ENCODE data around the gene SHB. TPM values are rescaled to one million over a fixed set of nuclear protein-coding genes. Genes with fewer than 3 reads are reported as not detected.

SHB gene
- total and polyA plus RNA-seq, 2 of the 13 experiments (the other 11 are each of a cell fraction or from before 2014, with no cell fraction given), result 19.4 to 20.7 TPM

GRCh38 chr9:38015266-38015665, 53.8 kb downstream of the SHB start:
- Histone ChIP-seq H2AFZ (ENCODE audit: low read length) (no peak overlapping the region), H3K79me2 (ENCODE audit: insufficient read depth, low read length) (peaks cover 71% of the 10 kb centered on the region), H3K4me3 (replicated peaks in 1 of 3; ENCODE audit: insufficient read depth in 1 of 3, low read depth in 2 of 3, low read length in 3 of 3) (no peak overlapping the region), H3K4me1 (ENCODE audit: insufficient read depth, low read length) (peaks cover 68% of the 10 kb centered on the region), H3K9me3 (ENCODE audit: low read length) (no peaks in the 10 kb centered on the region), H3K4me2 (ENCODE audit: low read depth, low read length) (no peak overlapping the region), H3K9ac (ENCODE audit: insufficient read depth, low read depth, low read length) (no peak overlapping the region), H3K36me3 (replicated peaks in 1 of 2; ENCODE audit: control insufficient read depth in 1 of 2, insufficient read depth in 2 of 2, low read length in 2 of 2) (peaks cover 32 to 68% of the 10 kb centered on the region in 2 experiments), H3K27ac (ENCODE audit: extremely low read length, insufficient read depth, low read length) (no peak overlapping the region), H3K27me3 (ENCODE audit: control insufficient read depth in 1 of 2, insufficient read depth in 2 of 2, low read length in 2 of 2) (no peaks in the 10 kb centered on the region), H4K20me1 (ENCODE audit: insufficient read depth, low read length) (peaks cover 13% of the 10 kb centered on the region; the same call in 1 of the 2 replicates)
- in situ Hi-C loops (cut with HindIII; ENCODE audit: extremely low pct_ligation_motif_present, low pct_unique_long_range_greater_than_20kb) (no loop called here), intact Hi-C loops (cut with micrococcal nuclease; ENCODE audit: unreplicated experiment) (no loop called here)
- no peak for DNase-seq (ENCODE audit: low spot score)
- CTCF ChIA-PET (ENCODE audit: low intra/inter-chr PET ratio, low total read pairs), result no interaction called here
- ATAC-seq, result no peak
- POLR2A ChIA-PET, result no interaction called here
- BruUV-seq (replicated peaks), result TSS peak; percentile 36
- WGBS (ENCODE audit: low lambda C conversion rate), result 73% methylated on average over 4 of the region's 4 CpGs
- TF ChIP-seq STAT5B (CRISPR knock-in tag; IDR thresholded peaks at IDR 0.05) (no peak), ATRX (CRISPR knock-in tag; IDR thresholded peaks at IDR 0.05; ENCODE audit: borderline replicate concordance) (no peak), RFX1 (IDR thresholded peaks at IDR 0.05) (no peak), SATB2 (CRISPR knock-in tag; IDR thresholded peaks at IDR 0.05) (no peak), NCOA1 (CRISPR knock-in tag; IDR thresholded peaks at IDR 0.05) (no peak)
- TF ChIP-seq, protein P1, sequence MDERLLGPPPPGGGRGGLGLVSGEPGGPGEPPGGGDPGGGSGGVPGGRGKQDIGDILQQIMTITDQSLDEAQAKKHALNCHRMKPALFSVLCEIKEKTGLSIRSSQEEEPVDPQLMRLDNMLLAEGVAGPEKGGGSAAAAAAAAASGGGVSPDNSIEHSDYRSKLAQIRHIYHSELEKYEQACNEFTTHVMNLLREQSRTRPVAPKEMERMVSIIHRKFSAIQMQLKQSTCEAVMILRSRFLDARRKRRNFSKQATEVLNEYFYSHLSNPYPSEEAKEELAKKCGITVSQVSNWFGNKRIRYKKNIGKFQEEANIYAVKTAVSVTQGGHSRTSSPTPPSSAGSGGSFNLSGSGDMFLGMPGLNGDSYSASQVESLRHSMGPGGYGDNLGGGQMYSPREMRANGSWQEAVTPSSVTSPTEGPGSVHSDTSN (CRISPR knock-in tag; IDR thresholded peaks at IDR 0.05), result no peak
- no peak for FAIRE-seq

DNA sequence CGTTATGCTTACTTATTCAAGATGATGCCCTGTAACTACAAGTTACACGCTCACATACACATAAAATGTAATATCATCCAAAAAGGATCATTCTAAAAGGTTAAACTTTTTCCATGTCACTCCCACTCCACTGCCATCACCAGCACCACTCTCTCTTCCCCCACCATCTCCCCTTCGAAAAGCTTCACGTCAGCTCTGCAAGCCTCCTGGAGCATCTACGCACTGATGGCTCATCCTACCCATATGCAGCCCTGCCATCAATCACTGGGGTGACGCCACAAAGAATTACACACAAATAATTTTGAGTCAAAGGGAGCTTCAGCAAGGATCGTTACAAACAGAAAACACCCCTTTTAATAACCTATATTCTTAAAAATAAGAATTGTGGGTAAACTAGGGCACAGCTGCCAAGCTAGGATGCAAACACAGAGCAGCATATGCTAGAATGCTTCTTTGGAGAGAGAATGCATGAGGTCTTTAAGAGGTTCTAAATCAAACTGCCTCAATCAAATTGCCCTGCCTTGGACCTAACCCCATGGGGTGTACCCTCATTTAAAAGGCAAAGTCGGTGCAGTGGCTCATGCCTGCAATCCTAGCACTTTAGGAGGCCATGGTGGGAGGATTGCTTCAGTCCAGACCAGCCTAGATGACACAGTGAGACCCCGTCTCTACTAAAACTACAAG, 56.1 kb downstream of the SHB start:
- intact Hi-C loops (cut with micrococcal nuclease; ENCODE audit: unreplicated experiment) (no loop called here), in situ Hi-C loops (cut with HindIII; ENCODE audit: extremely low pct_ligation_motif_present, low pct_unique_long_range_greater_than_20kb) (no loop called here)
- Histone ChIP-seq H3K4me2 (ENCODE audit: low read depth, low read length) (no peak overlapping the region), H3K27ac (ENCODE audit: extremely low read length, insufficient read depth, low read length) (no peak overlapping the region), H3K4me3 (replicated peaks in 1 of 3; ENCODE audit: insufficient read depth in 1 of 3, low read depth in 2 of 3, low read length in 3 of 3) (no peak overlapping the region), H4K20me1 (ENCODE audit: insufficient read depth, low read length) (peaks cover 19% of the 10 kb centered on the region), H3K79me2 (ENCODE audit: insufficient read depth, low read length) (peaks cover 61% of the 10 kb centered on the region), H3K4me1 (ENCODE audit: insufficient read depth, low read length) (peaks cover 68% of the 10 kb centered on the region), H3K36me3 (replicated peaks in 1 of 2; ENCODE audit: control insufficient read depth in 1 of 2, insufficient read depth in 2 of 2, low read length in 2 of 2) (peaks cover 35 to 68% of the 10 kb centered on the region in 2 experiments), H3K9ac (ENCODE audit: insufficient read depth, low read depth, low read length) (no peak overlapping the region), H2AFZ (ENCODE audit: low read length) (no peak overlapping the region), H3K9me3 (ENCODE audit: low read length) (no peaks in the 10 kb centered on the region), H3K27me3 (ENCODE audit: control insufficient read depth in 1 of 2, insufficient read depth in 2 of 2, low read length in 2 of 2) (no peaks in the 10 kb centered on the region)
- WGBS (ENCODE audit: low lambda C conversion rate), result 98% methylated on average over 8 of the region's 9 CpGs
- POLR2A ChIA-PET, result interaction anchor here (1.2 kb wide), 1 partner anchor 11 kb away, joined by 3 read pairs; no protein-coding TSS in a partner anchor
- DNase-seq (ENCODE audit: low spot score) (no peak), ATAC-seq (no peak), FAIRE-seq (no peak)
- CTCF ChIA-PET (ENCODE audit: low intra/inter-chr PET ratio, low total read pairs), result no interaction called here
- TSS peak; percentile 16 for BruUV-seq (replicated peaks)
- TF ChIP-seq, protein P2, sequence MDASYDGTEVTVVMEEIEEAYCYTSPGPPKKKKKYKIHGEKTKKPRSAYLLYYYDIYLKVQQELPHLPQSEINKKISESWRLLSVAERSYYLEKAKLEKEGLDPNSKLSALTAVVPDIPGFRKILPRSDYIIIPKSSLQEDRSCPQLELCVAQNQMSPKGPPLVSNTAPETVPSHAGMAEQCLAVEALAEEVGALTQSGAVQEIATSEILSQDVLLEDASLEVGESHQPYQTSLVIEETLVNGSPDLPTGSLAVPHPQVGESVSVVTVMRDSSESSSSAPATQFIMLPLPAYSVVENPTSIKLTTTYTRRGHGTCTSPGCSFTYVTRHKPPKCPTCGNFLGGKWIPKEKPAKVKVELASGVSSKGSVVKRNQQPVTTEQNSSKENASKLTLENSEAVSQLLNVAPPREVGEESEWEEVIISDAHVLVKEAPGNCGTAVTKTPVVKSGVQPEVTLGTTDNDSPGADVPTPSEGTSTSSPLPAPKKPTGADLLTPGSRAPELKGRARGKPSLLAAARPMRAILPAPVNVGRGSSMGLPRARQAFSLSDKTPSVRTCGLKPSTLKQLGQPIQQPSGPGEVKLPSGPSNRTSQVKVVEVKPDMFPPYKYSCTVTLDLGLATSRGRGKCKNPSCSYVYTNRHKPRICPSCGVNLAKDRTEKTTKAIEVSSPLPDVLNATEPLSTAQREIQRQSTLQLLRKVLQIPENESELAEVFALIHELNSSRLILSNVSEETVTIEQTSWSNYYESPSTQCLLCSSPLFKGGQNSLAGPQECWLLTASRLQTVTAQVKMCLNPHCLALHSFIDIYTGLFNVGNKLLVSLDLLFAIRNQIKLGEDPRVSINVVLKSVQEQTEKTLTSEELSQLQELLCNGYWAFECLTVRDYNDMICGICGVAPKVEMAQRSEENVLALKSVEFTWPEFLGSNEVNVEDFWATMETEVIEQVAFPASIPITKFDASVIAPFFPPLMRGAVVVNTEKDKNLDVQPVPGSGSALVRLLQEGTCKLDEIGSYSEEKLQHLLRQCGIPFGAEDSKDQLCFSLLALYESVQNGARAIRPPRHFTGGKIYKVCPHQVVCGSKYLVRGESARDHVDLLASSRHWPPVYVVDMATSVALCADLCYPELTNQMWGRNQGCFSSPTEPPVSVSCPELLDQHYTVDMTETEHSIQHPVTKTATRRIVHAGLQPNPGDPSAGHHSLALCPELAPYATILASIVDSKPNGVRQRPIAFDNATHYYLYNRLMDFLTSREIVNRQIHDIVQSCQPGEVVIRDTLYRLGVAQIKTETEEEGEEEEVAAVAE (CRISPR knock-in tag; IDR thresholded peaks at IDR 0.05; ENCODE audit: borderline replicate concordance), result no peak
- no peak for TF ChIP-seq PHF20 (CRISPR knock-in tag; IDR thresholded peaks at IDR 0.05)

Data from HepG2 (cell line).